Measurements from ENCODE around the gene FNDC10.

The FNDC10 gene

GRCh38 chr1:1548591-1548990 lies 51.3 kb downstream of the FNDC10 start:
- DNase-seq (ENCODE audit: low read depth, low spot score): no peak

All from activated naive CD8-positive, alpha-beta T cell treated with anti-CD3 and anti-CD28 coated beads, Interleukin-2, amount 50 U/mL, for 16 hours (primary cell).